GM13976 (cell line): ENCODE measurements around the gene MUC13.

Experiments
- DNase-seq: peaks from one replicate; pipeline ENCODE4 v3.0.0; 2012; ENCODE audit warnings: low spot score
- in situ Hi-C: fragments of 300-500 bp; cut with MboI; formaldehyde crosslinking; loops from one replicate; pipeline ENCODE4 v1.12.0; 2022; ENCODE audit warnings: low sequenced_read_pairs, mixed read lengths, inconsistent platforms; ENCODE audit not compliant: unreplicated experiment
- TF ChIP-seq, protein P1 (sequence below): IDR thresholded peaks from 2 replicates; pipeline ENCODE4 v1.5.1; 2012; ENCODE audit warnings: borderline replicate concordance, mild to moderate bottlenecking; ENCODE audit not compliant: insufficient read depth; ENCODE audit errors: extremely low read depth, missing control alignments, control extremely low read depth

MUC13 gene

DNA sequence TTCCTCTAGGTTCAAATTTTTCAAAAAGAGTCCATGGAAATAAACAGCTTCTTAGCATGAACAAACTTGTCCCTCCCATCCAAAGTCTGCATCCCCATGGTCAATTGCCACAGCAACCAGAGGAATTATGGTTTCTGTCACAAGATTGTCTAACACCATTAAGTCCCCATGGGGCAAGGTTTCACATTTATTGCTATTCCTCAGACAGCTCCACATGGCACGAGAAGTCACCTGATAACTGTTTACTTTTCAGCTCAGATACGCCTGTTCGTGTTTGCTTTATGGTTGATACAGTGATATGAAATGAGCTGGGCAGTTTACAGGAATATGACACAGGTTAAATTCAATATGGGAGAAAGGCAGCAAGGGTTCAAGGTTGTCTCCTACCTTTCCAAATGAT is 37.9 kb upstream of the MUC13 start:
- DNase-seq, result no peak
- in situ Hi-C loops, result no loop called here
- TF ChIP-seq, protein P1, sequence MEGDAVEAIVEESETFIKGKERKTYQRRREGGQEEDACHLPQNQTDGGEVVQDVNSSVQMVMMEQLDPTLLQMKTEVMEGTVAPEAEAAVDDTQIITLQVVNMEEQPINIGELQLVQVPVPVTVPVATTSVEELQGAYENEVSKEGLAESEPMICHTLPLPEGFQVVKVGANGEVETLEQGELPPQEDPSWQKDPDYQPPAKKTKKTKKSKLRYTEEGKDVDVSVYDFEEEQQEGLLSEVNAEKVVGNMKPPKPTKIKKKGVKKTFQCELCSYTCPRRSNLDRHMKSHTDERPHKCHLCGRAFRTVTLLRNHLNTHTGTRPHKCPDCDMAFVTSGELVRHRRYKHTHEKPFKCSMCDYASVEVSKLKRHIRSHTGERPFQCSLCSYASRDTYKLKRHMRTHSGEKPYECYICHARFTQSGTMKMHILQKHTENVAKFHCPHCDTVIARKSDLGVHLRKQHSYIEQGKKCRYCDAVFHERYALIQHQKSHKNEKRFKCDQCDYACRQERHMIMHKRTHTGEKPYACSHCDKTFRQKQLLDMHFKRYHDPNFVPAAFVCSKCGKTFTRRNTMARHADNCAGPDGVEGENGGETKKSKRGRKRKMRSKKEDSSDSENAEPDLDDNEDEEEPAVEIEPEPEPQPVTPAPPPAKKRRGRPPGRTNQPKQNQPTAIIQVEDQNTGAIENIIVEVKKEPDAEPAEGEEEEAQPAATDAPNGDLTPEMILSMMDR, result no peak

DNA sequence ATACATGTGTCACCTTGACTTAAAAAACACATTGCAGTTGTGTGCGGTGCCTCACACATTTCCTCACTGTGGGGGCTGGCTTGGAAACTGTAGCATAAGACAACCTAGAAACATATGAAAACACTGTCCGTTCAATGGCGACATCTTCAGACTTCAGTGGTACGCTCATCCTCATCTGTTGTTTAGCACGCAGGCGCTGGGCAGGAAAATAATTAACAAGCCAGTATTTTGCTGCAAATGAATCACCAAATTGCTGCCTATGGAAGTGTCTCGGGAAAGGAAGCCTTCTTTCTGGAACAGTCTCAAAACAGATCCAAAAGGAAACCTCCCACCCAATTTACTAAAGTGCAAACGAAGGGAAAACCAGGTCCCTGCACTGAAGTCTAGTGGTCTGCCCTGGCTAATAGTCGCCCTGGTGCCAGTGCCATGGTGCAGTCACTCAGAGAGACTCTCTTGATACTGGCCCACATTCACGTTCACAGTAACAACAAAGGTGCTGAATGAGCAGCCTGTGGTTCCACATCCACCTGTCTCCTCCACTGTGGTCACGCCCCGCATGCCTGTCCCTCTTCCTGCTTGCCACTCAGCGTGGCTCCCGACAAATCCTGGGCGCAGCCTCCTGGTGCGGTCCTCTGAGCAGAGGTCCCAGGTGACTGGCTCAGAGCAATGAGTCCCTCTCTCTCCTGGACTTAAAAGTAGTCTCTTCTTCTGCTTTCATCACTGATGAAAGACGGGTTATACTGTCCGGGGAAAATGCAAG is 35.6 kb upstream of the MUC13 start:
- TF ChIP-seq, protein P1, result no peak
- DNase-seq, result no peak
- in situ Hi-C loops, result no loop called here

DNA sequence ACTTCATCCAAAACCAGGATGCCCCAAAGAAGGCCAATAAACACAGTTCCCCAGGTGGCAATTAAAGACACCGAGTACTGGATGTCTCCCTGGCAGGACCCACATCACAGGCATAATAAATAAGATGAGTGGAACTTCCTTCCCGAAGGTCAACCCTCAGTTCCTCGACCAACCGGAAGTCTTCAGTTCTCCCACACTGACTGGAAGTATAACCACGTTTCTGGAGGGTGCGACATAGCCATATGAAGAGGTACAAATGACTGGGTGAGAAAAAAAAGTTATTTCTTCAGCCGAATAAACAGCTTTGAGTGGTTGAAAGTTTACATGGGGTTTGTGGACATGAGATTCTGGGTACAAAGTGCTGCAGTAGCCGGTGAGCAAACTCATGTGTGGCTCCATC is 34.6 kb upstream of the MUC13 start:
- in situ Hi-C loops, result no loop called here
- TF ChIP-seq, protein P1, result no peak
- DNase-seq, result no peak

DNA sequence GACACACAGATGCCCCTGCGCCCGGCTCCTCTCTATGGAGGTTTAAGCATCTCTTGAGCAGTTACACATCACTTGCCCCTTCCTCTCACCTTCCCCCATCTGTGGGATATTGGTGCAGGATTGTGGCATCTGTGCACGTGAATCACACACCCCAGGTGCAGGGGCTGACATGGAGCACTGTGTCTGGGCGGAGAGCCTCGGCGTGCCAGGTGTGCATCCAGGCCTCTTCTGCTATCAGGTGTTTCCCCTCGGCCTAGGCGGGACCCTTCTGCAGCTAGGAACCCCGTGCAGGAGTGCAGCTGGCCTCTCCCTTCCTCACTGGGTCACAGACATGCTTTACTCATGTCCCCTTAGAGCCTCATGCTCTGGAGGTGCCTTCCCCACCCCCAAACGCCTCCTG is 33.4 kb upstream of the MUC13 start:
- DNase-seq, result no peak
- TF ChIP-seq, protein P1, result no peak
- in situ Hi-C loops, result no loop called here

DNA sequence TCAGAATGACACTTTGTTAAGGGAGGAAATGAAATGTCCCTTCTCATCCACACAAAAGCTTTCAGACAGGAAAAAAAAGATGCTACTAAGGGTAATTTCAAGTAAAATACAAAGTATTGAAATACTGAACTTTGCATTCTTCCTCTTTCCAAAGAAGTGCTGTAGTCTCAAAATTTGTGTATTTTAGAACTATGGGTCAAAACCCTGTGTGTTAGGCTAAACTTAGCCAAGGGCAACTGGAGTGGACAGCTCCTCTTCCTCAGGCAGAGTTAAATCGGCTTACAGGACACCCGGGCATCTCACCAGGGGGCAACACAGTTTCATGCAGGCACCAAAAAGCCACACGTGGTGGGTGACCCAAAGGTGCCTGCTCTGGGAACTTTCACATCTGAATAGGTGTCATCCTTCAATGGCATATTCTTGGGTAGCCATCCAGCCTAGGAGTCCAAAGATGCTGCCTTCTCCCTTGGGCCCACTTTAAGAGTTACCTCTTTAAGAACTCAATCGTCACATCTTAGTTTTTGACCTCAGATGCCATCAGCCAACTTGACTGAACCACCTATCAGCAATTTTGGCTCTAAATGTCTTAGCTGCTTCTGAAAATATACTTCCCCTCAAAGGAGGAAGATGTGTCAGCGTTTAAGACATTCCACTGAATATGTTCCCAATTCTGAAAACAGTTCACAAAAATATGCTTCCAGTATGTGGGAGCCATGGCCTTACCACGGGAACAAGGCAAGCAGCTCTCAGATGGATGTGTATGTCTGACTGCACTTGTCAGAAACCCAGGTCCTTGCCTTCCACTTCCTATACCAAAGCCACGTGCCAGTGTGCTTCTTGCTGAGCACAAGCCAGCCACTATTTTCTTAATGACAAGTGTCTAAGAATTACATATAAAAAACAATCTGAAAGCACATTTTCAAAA is 32.2 kb upstream of the MUC13 start:
- TF ChIP-seq, protein P1, result no peak
- DNase-seq, result no peak
- in situ Hi-C loops, result no loop called here

DNA sequence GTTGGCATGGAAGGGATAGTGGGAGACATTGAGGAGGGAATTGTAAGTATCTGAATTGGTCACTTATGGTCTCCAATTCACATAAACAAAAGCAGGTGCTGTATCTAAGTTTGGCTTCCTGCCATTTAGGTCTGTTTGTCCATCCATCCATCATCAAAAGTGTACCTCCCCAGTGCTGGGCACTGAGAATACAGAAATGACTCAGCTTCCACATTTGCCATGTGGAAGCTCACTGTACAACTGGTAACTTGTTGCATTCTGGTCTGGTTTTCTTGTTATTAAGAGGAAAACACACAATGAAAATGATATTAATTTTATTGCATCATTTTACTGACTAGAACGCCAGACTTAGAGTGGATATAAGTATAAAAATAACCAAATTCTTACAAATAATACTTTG is 30.9 kb upstream of the MUC13 start:
- no peak for DNase-seq
- TF ChIP-seq, protein P1, result no peak
- in situ Hi-C loops, result no loop called here
